Cerebellar cortex (tissue), 1 donor: ENCODE data around the gene SLC9A7.
A peak's percentile ranks its signal among the peaks of the same experiment; 100 is the strongest.

ENCODE experiments used
- DNase-seq: peaks from one replicate; pipeline ENCODE4 v3.0.0-alpha.2; 2015; ENCODE audit warnings: low spot score

SLC9A7 gene

GRCh38 chrX:46602468-46603102 is 156.3 kb downstream of the SLC9A7 start:
- DNase-seq: no peak

GRCh38 chrX:46601283-46601682 is 157.6 kb downstream of the SLC9A7 start:
- DNase-seq: no peak

- DNase-seq: no peak
Observed at GRCh38 chrX:46599051-46599560, 159.8 kb downstream of the SLC9A7 start.

- peak; percentile 22 for DNase-seq
Observed at GRCh38 chrX:46597771-46598170, 161.1 kb downstream of the SLC9A7 start.

GRCh38 chrX:46597208-46597607 is 161.7 kb downstream of the SLC9A7 start:
- no peak for DNase-seq

GRCh38 chrX:46595084-46595483 is 163.8 kb downstream of the SLC9A7 start:
- DNase-seq: no peak

- DNase-seq: no peak
Observed at GRCh38 chrX:46589977-46590723, 168.8 kb downstream of the SLC9A7 start.

GRCh38 chrX:46588263-46588662 is 170.7 kb downstream of the SLC9A7 start:
- DNase-seq: no peak

- no peak for DNase-seq
Observed at GRCh38 chrX:46587753-46588171, 171.2 kb downstream of the SLC9A7 start.

- DNase-seq: no peak
Observed at GRCh38 chrX:46587158-46587557, 171.8 kb downstream of the SLC9A7 start.

- no peak for DNase-seq
Observed at GRCh38 chrX:46584736-46585135, 174.2 kb downstream of the SLC9A7 start.

GRCh38 chrX:46582966-46583365 is 176.0 kb downstream of the SLC9A7 start:
- no peak for DNase-seq

GRCh38 chrX:46582325-46582724 is 176.6 kb downstream of the SLC9A7 start:
- DNase-seq: no peak

- DNase-seq: no peak
Observed at GRCh38 chrX:46580613-46581012, 178.3 kb downstream of the SLC9A7 start.

GRCh38 chrX:46579250-46579649 is 179.7 kb downstream of the SLC9A7 start:
- no peak for DNase-seq

- DNase-seq: no peak
Observed at GRCh38 chrX:46577221-46578005, 181.5 kb downstream of the SLC9A7 start.

GRCh38 chrX:46576458-46576857 is 182.5 kb downstream of the SLC9A7 start:
- no peak for DNase-seq

- DNase-seq: no peak
Observed at GRCh38 chrX:46575991-46576392, 182.9 kb downstream of the SLC9A7 start.

- DNase-seq: no peak
Observed at GRCh38 chrX:46575586-46575985, 183.3 kb downstream of the SLC9A7 start.

GRCh38 chrX:46574774-46575381 is 184.0 kb downstream of the SLC9A7 start:
- DNase-seq: no peak

- no peak for DNase-seq
Observed at GRCh38 chrX:46573892-46574773, 184.8 kb downstream of the SLC9A7 start.
